ENCODE results near the gene P4HB. TPM values are rescaled to one million over a fixed set of nuclear protein-coding genes. Genes with fewer than 3 reads are reported as not detected.

P4HB gene
- total RNA-seq, 1 experiment from 2014 or later: 759 TPM

DNA sequence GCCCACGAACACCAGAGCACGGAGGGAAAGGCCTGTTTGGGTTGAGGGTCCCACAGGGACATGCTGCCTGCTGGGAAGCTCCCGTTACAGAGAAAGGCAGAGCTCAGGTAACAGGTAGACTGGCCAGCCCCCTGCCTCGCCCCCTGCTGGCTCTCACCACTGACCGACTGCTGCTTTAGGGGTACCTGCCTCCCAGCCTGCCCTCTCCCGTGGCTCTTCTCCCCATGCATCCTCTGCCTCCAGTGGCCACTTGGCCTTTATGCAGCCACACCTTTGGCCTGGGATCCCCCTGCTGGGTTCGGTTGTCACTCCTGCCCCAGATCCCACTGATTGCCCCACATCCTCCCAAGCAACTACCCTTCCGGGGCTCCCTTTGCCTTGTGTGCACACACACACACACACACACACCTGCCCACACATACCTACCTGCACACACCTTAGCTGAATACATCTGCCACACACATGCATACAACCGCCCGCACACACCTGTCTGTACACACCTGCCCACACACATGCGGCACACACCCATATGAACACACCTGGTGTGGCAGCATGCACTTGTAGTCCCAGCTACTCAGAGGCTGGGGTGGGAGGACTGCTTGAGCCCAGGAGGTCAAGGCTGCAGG is 34.4 kb downstream of the P4HB start:
- Histone ChIP-seq H3K4me1 (ENCODE audit: control insufficient read depth, insufficient read depth, low read length) (peaks cover 26% of the 10 kb centered on the region), H3K27me3 (ENCODE audit: control insufficient read depth, insufficient read depth, low read length) (no peaks in the 10 kb centered on the region), H3K27ac (ENCODE audit: low read length) (no peak overlapping the region), H3K36me3 (ENCODE audit: control insufficient read depth, insufficient read depth, low read length) (no peaks in the 10 kb centered on the region), H3K9me3 (ENCODE audit: control insufficient read depth, insufficient read depth, low read depth, low read length) (no peaks in the 10 kb centered on the region), H3K4me3 (ENCODE audit: low read depth in 2 of 2, low read length in 2 of 2) (no peak overlapping the region)
- intact Hi-C loops (cut with micrococcal nuclease; ENCODE audit: unreplicated experiment): no loop called here
- ChIA-PET POLR2A (interaction anchor here (0.7 kb wide), 1 partner anchor 22 kb away, joined by 4 read pairs; no protein-coding TSS in a partner anchor), CTCF (interaction anchor here (1.3 kb wide), 1 partner anchor 20 kb away, joined by 9 read pairs; no protein-coding TSS in a partner anchor)
- BruUV-seq (replicated peaks): no TSS peak
- TF ChIP-seq SIN3A (IDR thresholded peaks at IDR 0.05; ENCODE audit: borderline replicate concordance, insufficient read depth, low read depth, low read length) (no peak), TCF7L2 (IDR thresholded peaks at IDR 0.05; ENCODE audit: low read depth, low read length) (no peak), POLR2AphosphoS5 (IDR thresholded peaks at IDR 0.05; ENCODE audit: low read depth, low read length) (no peak)
- TF ChIP-seq, protein P1, sequence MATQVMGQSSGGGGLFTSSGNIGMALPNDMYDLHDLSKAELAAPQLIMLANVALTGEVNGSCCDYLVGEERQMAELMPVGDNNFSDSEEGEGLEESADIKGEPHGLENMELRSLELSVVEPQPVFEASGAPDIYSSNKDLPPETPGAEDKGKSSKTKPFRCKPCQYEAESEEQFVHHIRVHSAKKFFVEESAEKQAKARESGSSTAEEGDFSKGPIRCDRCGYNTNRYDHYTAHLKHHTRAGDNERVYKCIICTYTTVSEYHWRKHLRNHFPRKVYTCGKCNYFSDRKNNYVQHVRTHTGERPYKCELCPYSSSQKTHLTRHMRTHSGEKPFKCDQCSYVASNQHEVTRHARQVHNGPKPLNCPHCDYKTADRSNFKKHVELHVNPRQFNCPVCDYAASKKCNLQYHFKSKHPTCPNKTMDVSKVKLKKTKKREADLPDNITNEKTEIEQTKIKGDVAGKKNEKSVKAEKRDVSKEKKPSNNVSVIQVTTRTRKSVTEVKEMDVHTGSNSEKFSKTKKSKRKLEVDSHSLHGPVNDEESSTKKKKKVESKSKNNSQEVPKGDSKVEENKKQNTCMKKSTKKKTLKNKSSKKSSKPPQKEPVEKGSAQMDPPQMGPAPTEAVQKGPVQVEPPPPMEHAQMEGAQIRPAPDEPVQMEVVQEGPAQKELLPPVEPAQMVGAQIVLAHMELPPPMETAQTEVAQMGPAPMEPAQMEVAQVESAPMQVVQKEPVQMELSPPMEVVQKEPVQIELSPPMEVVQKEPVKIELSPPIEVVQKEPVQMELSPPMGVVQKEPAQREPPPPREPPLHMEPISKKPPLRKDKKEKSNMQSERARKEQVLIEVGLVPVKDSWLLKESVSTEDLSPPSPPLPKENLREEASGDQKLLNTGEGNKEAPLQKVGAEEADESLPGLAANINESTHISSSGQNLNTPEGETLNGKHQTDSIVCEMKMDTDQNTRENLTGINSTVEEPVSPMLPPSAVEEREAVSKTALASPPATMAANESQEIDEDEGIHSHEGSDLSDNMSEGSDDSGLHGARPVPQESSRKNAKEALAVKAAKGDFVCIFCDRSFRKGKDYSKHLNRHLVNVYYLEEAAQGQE (IDR thresholded peaks at IDR 0.05; ENCODE audit: insufficient read depth in 1 of 2, low read depth in 2 of 2, low read length in 1 of 2): no peak
- TF ChIP-seq, protein P2, sequence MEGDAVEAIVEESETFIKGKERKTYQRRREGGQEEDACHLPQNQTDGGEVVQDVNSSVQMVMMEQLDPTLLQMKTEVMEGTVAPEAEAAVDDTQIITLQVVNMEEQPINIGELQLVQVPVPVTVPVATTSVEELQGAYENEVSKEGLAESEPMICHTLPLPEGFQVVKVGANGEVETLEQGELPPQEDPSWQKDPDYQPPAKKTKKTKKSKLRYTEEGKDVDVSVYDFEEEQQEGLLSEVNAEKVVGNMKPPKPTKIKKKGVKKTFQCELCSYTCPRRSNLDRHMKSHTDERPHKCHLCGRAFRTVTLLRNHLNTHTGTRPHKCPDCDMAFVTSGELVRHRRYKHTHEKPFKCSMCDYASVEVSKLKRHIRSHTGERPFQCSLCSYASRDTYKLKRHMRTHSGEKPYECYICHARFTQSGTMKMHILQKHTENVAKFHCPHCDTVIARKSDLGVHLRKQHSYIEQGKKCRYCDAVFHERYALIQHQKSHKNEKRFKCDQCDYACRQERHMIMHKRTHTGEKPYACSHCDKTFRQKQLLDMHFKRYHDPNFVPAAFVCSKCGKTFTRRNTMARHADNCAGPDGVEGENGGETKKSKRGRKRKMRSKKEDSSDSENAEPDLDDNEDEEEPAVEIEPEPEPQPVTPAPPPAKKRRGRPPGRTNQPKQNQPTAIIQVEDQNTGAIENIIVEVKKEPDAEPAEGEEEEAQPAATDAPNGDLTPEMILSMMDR (IDR thresholded peaks at IDR 0.05): no peak; the same call in 1 of the 2 replicates
- DNase-seq (ENCODE audit: low read depth, low spot score): no peak
- no peak for ATAC-seq
- in situ Hi-C loops (cut with HindIII; ENCODE audit: low pct_unique_long_range_greater_than_20kb, low sequenced_read_pairs): no loop called here

DNA sequence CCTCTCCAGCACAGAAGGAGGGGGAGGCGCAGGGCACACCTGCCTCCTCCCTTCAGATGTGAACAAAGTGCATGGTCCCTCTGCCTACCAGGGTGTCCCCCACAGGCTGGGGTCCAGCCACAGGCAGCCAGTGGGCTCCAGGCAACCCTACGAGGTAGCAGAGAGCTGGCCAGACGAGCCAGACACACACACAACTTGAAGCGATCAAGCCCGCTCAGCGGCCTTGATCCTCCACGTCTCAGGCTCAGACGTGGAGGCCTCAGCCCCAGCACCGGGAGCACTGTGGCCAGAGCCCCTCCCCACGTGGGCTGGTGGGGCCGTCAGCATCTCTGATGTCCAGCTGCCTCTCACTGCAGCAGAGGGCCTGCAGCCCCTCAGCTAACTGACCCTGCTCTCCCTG is 35.7 kb downstream of the P4HB start:
- in situ Hi-C loops (cut with HindIII; ENCODE audit: low pct_unique_long_range_greater_than_20kb, low sequenced_read_pairs) (no loop called here), intact Hi-C loops (cut with micrococcal nuclease; ENCODE audit: unreplicated experiment) (no loop called here)
- no TSS peak for BruUV-seq (replicated peaks)
- ChIA-PET POLR2A (interaction anchor here (0.6 kb wide), 1 partner anchor 112 kb away, joined by 4 read pairs; no protein-coding TSS in a partner anchor), CTCF (interaction anchor here (0.6 kb wide), 1 partner anchor 440 kb away, joined by 3 read pairs; no protein-coding TSS in a partner anchor)
- Histone ChIP-seq H3K4me3 (ENCODE audit: low read depth in 2 of 2, low read length in 2 of 2) (no peak overlapping the region), H3K4me1 (ENCODE audit: control insufficient read depth, insufficient read depth, low read length) (peaks cover 26% of the 10 kb centered on the region), H3K27ac (ENCODE audit: low read length) (no peak overlapping the region), H3K9me3 (ENCODE audit: control insufficient read depth, insufficient read depth, low read depth, low read length) (no peaks in the 10 kb centered on the region), H3K36me3 (ENCODE audit: control insufficient read depth, insufficient read depth, low read length) (no peaks in the 10 kb centered on the region), H3K27me3 (ENCODE audit: control insufficient read depth, insufficient read depth, low read length) (no peaks in the 10 kb centered on the region)
- no peak for DNase-seq (ENCODE audit: low read depth, low spot score)
- TF ChIP-seq, protein P1 (IDR thresholded peaks at IDR 0.05; ENCODE audit: insufficient read depth in 1 of 2, low read depth in 2 of 2, low read length in 1 of 2): no peak
- TF ChIP-seq SIN3A (IDR thresholded peaks at IDR 0.05; ENCODE audit: borderline replicate concordance, insufficient read depth, low read depth, low read length): no peak
- no peak for TF ChIP-seq TCF7L2 (IDR thresholded peaks at IDR 0.05; ENCODE audit: low read depth, low read length)
- TF ChIP-seq, protein P2 (IDR thresholded peaks at IDR 0.05): no peak
- TF ChIP-seq POLR2AphosphoS5 (IDR thresholded peaks at IDR 0.05; ENCODE audit: low read depth, low read length): no peak
- no peak for ATAC-seq
